IMR-90 (cell line): Measurements from ENCODE around the gene MCUB. TPM values are rescaled to one million over a fixed set of nuclear protein-coding genes. Genes with fewer than 3 reads are reported as not detected.

Experiments used
- ATAC-seq: fragments of 200-7000 bp; cut with Tn5 transposase; 2 replicates; pipeline ENCODE4 v1.9.1; 2020; ENCODE audit warnings: low read depth, mild to moderate bottlenecking, moderate library complexity
- BruUV-seq: library from RNA; stranded (reverse); fragments of 400-500 nt; replicated peaks from 2 replicates; lab custom pipeline; 2021; lab: Mats Ljungman, UMichigan
- CTCF ChIA-PET: fragments of 300-600 bp; formaldehyde crosslinking; extraction: SDS; loops from one replicate; lab custom pipeline; 2021; ENCODE audit warnings: antibody characterized with exemption; lab: Yijun Ruan, JAX
- POLR2A ChIA-PET: fragments of 300-600 bp; sonication (Branson Sonifier 250); formaldehyde crosslinking; loops from one replicate; lab custom pipeline; 2022; ENCODE audit warnings: antibody characterized with exemption; ENCODE audit not compliant: unreplicated experiment; lab: Charles Lee
- DNase-seq: peaks from one replicate; pipeline ENCODE4 v3.0.0; 2013
- H2AFZ ChIP-seq: replicated peaks from 2 replicates; pipeline ENCODE3; 2013; ENCODE audit warnings: low read length, mild to moderate bottlenecking; ENCODE audit not compliant: poor library complexity
- H2AK5ac ChIP-seq: 2 replicates; pipeline ENCODE4 v1.6.1; 2013; ENCODE audit warnings: low read depth, low read length, inconsistent platforms
- H2AK9ac ChIP-seq: replicated peaks from 2 replicates; pipeline ENCODE3; 2013; ENCODE audit warnings: mild to moderate bottlenecking, low read depth, low read length, moderate library complexity; ENCODE audit not compliant: poor library complexity
- H2BK120ac ChIP-seq: 2 replicates; pipeline ENCODE4 v1.6.1; 2013; ENCODE audit warnings: low read depth, low read length, inconsistent platforms
- H2BK15ac ChIP-seq: 3 replicates; pipeline ENCODE4 v1.6.1; 2013; ENCODE audit warnings: low read depth, low read length, inconsistent platforms
- H2BK20ac ChIP-seq: 2 replicates; pipeline ENCODE4 v1.6.1; 2013; ENCODE audit warnings: low read depth, mild to moderate bottlenecking, inconsistent platforms, low read length, moderate library complexity
- H2BK5ac ChIP-seq: 2 replicates; pipeline ENCODE4 v1.6.1; 2013; ENCODE audit warnings: mild to moderate bottlenecking, low read depth, low read length, inconsistent platforms; ENCODE audit not compliant: poor library complexity, severe bottlenecking
- H3K14ac ChIP-seq: replicated peaks from 2 replicates; pipeline ENCODE4 v1.6.1; 2013; ENCODE audit warnings: low read depth, low read length, inconsistent platforms
- H3K18ac ChIP-seq: 2 replicates; pipeline ENCODE4 v1.6.1; 2013; ENCODE audit warnings: low read depth, low read length, control low read depth
- H3K23ac ChIP-seq: 2 replicates; pipeline ENCODE4 v1.6.1; 2013; ENCODE audit warnings: low read depth, low read length, inconsistent platforms
- H3K27ac ChIP-seq: 2 replicates; pipeline ENCODE4 v1.5.1; 2013; ENCODE audit warnings: mild to moderate bottlenecking, control low read depth, low read length; ENCODE audit not compliant: insufficient read depth
- H3K27me3 ChIP-seq: 2 replicates; pipeline ENCODE4 v1.6.1; 2013; ENCODE audit warnings: low read length; ENCODE audit not compliant: control insufficient read depth, insufficient read depth
- H3K36me3 ChIP-seq: 2 replicates; pipeline ENCODE4 v1.6.1; 2013; ENCODE audit warnings: low read length, mixed read lengths; ENCODE audit not compliant: control insufficient read depth, insufficient read depth
- H3K4ac ChIP-seq: 2 replicates; pipeline ENCODE4 v1.6.1; 2013; ENCODE audit warnings: low read depth, low read length, inconsistent platforms
- H3K4me1 ChIP-seq: 2 replicates; pipeline ENCODE4 v1.6.1; 2013; ENCODE audit warnings: low read length, mixed read lengths; ENCODE audit not compliant: control insufficient read depth, insufficient read depth
- H3K4me2 ChIP-seq: 2 replicates; pipeline ENCODE4 v1.6.1; 2013; ENCODE audit warnings: low read depth, mild to moderate bottlenecking, control low read depth, low read length, moderate library complexity
- H3K4me3 ChIP-seq: 2 replicates; pipeline ENCODE4 v1.5.1; 2013; ENCODE audit warnings: low read depth, mild to moderate bottlenecking, control low read depth, low read length, moderate library complexity; ENCODE audit not compliant: insufficient read depth
- H3K56ac ChIP-seq: 2 replicates; pipeline ENCODE4 v1.6.1; 2013; ENCODE audit warnings: low read length, inconsistent platforms; ENCODE audit not compliant: insufficient read depth; ENCODE audit errors: extremely low read depth
- H3K79me1 ChIP-seq, 2 experiments: 2 replicates each; pipeline ENCODE4 v1.6.1; 2013; ENCODE audit warnings: low read length in 2 of 2, inconsistent platforms in 1 of 2, low read depth in 1 of 2
- H3K9ac ChIP-seq: 2 replicates; pipeline ENCODE4 v1.6.1; 2013; ENCODE audit warnings: low read depth, low read length, control low read depth
- H3K9me1 ChIP-seq: 2 replicates; pipeline ENCODE4 v1.6.1; 2013; ENCODE audit warnings: low read length, inconsistent platforms; ENCODE audit not compliant: insufficient read depth
- H3K9me3 ChIP-seq: 2 replicates; pipeline ENCODE4 v1.6.1; 2013; ENCODE audit warnings: low read length; ENCODE audit not compliant: control insufficient read depth, insufficient read depth
- H4K20me1 ChIP-seq: 2 replicates; pipeline ENCODE4 v1.6.1; 2013; ENCODE audit warnings: low read length, inconsistent platforms; ENCODE audit not compliant: insufficient read depth
- H4K5ac ChIP-seq: 2 replicates; pipeline ENCODE4 v1.6.1; 2013; ENCODE audit warnings: mild to moderate bottlenecking, low read depth, low read length, control low read depth
- H4K8ac ChIP-seq, 2 experiments: 2 replicates each; pipeline ENCODE4 v1.6.1; 2013; ENCODE audit warnings: low read depth in 2 of 2, low read length in 2 of 2, control low read depth in 1 of 2, inconsistent platforms in 1 of 2
- H4K91ac ChIP-seq: 2 replicates; pipeline ENCODE4 v1.6.1; 2013; ENCODE audit warnings: low read depth, low read length, inconsistent platforms; ENCODE audit not compliant: insufficient read depth
- BHLHE40 ChIP-seq: fragments of 150-350 bp; IDR thresholded peaks from 2 replicates; pipeline ENCODE4 v1.6.1; 2016; ENCODE audit warnings: mild to moderate bottlenecking, low read depth, low read length
- CEBPB ChIP-seq: IDR thresholded peaks from 2 replicates; pipeline ENCODE4 v1.6.1; 2012; ENCODE audit warnings: low read depth, low read length, improper control_type of control experiment
- CHD1 ChIP-seq: IDR thresholded peaks from 2 replicates; pipeline ENCODE4 v1.6.1; 2012; ENCODE audit warnings: low read depth, low read length, improper control_type of control experiment
- FOS ChIP-seq: fragments of 150-350 bp; IDR thresholded peaks from 2 replicates; pipeline ENCODE4 v1.6.1; 2016; ENCODE audit warnings: low read depth, low read length
- MAFK ChIP-seq: IDR thresholded peaks from 2 replicates; pipeline ENCODE4 v1.6.1; 2012; ENCODE audit warnings: low read depth, low read length, improper control_type of control experiment
- MAZ ChIP-seq: IDR thresholded peaks from 2 replicates; pipeline ENCODE4 v1.6.1; 2012; ENCODE audit warnings: low read depth, mild to moderate bottlenecking, low read length, improper control_type of control experiment, moderate library complexity, borderline replicate concordance
- MXI1 ChIP-seq: IDR thresholded peaks from 2 replicates; pipeline ENCODE4 v1.6.1; 2012; ENCODE audit warnings: low read depth, mild to moderate bottlenecking, low read length, moderate library complexity, borderline replicate concordance
- NFE2L2 ChIP-seq: fragments of 150-350 bp; IDR thresholded peaks from 2 replicates; pipeline ENCODE4 v1.6.1; 2016; ENCODE audit warnings: low read depth, mild to moderate bottlenecking, low read length
- POLR2A ChIP-seq: IDR thresholded peaks from 2 replicates; pipeline ENCODE4 v1.6.1; 2012; ENCODE audit warnings: mild to moderate bottlenecking, low read depth, low read length
- RAD21 ChIP-seq: IDR thresholded peaks from 2 replicates; pipeline ENCODE4 v1.6.1; 2012; ENCODE audit warnings: low read length, improper control_type of control experiment
- RCOR1 ChIP-seq: IDR thresholded peaks from 2 replicates; pipeline ENCODE4 v1.6.1; 2012; ENCODE audit warnings: mild to moderate bottlenecking, low read length, improper control_type of control experiment; ENCODE audit not compliant: insufficient replicate concordance
- RFX5 ChIP-seq: IDR thresholded peaks from 2 replicates; pipeline ENCODE4 v1.8.0; 2012; ENCODE audit warnings: low read depth, mild to moderate bottlenecking, low read length, moderate library complexity
- SMC3 ChIP-seq: fragments of 150-350 bp; IDR thresholded peaks from 2 replicates; pipeline ENCODE4 v1.6.1; 2016; ENCODE audit warnings: low read depth, mild to moderate bottlenecking, antibody characterized with exemption, low read length, moderate library complexity
- WGBS, 2 experiments: methylation state at CpG; one replicate each; pipeline versions ENCODE4 v1.1.5 to v1.1.7; 2013; ENCODE audit warnings: missing lambda C conversion rate in 2 of 2; ENCODE audit not compliant: insufficient read length in 1 of 2; ENCODE audit errors: extremely low coverage in 2 of 2; 5-methylcytosine and 5-hydroxymethylcytosine counted together
- dilution Hi-C: fragments of 300-500 bp; cut with HindIII; formaldehyde crosslinking; loops from one replicate; pipeline ENCODE4 v1.14.3; 2018; ENCODE audit warnings: low sequenced_read_pairs; ENCODE audit not compliant: unreplicated experiment
- in situ Hi-C: fragments of 300-500 bp; cut with MboI; formaldehyde crosslinking; loops from 3 replicates; pipeline ENCODE4 v1.14.3; 2019; ENCODE audit warnings: low sequenced_read_pairs, inconsistent platforms, mixed read lengths
- intact Hi-C: fragments of 100-400 bp; cut with micrococcal nuclease; formaldehyde crosslinking; loops from 2 replicates; pipeline ENCODE4 v1.10.0; 2022
- polyA plus RNA-seq, 3 experiments: library from polyadenylated mRNA; depleted of rRNA; stranded (reverse); fragments of >200 nt; gene quantifications; 2 replicates each; pipeline ENCODE4 v1.2.3, GENCODE V29; 2012; ENCODE audit warnings: low replicate concordance in 1 of 3
- total RNA-seq: library from RNA; depleted of rRNA; stranded (reverse); fragments of >200 nt; gene quantifications from 2 replicates; pipeline ENCODE4 v1.2.3, GENCODE V29; 2012
- TF ChIP-seq, protein P1 (sequence below): fragments of 150-350 bp; IDR thresholded peaks from 2 replicates; pipeline ENCODE4 v1.6.1; 2016; ENCODE audit warnings: low read depth, mild to moderate bottlenecking, low read length, moderate library complexity, borderline replicate concordance
- TF ChIP-seq, protein P2 (sequence below): fragments of 150-350 bp; IDR thresholded peaks from 2 replicates; pipeline ENCODE4 v1.6.1; 2017; ENCODE audit warnings: mild to moderate bottlenecking, antibody characterized with exemption, low read length, low read depth
- TF ChIP-seq, protein P3 (sequence below): conservative IDR thresholded peaks from 2 replicates; pipeline ENCODE4 v1.5.1; 2012; ENCODE audit warnings: mild to moderate bottlenecking, low read depth, low read length, improper control_type of control experiment

Gene MCUB
- total and polyA plus RNA-seq, 2 of the 4 experiments (the other 2 are of a cell fraction), result 18.5 to 20.4 TPM

DNA sequence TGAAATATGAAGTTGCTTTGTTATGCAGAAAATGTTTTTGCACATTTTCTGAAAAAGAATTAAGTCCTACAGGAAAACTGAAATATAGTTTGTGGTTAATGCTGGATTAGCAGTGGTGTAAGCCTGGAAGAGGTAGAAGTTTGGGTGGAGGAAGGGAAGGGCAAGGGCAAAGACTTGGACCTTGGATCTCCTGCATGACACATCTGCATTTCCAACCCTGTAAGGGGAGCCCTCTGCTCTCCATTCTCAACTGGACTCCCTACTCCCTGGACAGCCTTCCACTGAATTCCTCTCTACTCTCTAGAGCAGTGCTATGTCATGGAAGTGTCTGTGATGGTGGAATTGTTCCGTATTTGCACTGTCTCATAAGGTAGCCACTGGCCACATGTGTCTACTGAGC, 138.6 kb downstream of the MCUB start:
- Histone ChIP-seq H3K27me3 (no peaks in the 10 kb centered on the region), H2AFZ (no peak overlapping the region), H2BK15ac (no peak overlapping the region), H3K9me3 (no peaks in the 10 kb centered on the region), H3K18ac (no peak overlapping the region), H3K9me1 (peaks cover 18% of the 10 kb centered on the region; the same call in 1 of the 2 replicates), H4K5ac (no peak overlapping the region), H3K14ac (no peak overlapping the region), H3K4ac (no peak overlapping the region), H3K4me1 (peaks cover 7% of the 10 kb centered on the region), H3K79me1 (peaks cover 38 to 44% of the 10 kb centered on the region in 2 experiments), H3K27ac (no peak overlapping the region), H2AK5ac (no peak overlapping the region), H3K4me2 (no peak overlapping the region), H3K23ac (no peak overlapping the region), H4K8ac (no peak overlapping the region), H4K91ac (no peak overlapping the region), H2BK120ac (no peak overlapping the region), H2AK9ac (no peak overlapping the region), H2BK5ac (no peak overlapping the region), H3K56ac (no peak overlapping the region), H3K4me3 (no peak overlapping the region), H3K36me3 (peaks cover 17% of the 10 kb centered on the region; the same call in 1 of the 2 replicates), H3K9ac (no peak overlapping the region), H2BK20ac (no peak overlapping the region), H4K20me1 (peaks cover 3% of the 10 kb centered on the region)
- in situ Hi-C loops (no loop called here), intact Hi-C loops (no loop called here), dilution Hi-C loops (no loop called here)
- ChIA-PET CTCF (no interaction called here), POLR2A (no interaction called here)
- no peak for TF ChIP-seq MXI1
- TF ChIP-seq RCOR1, result no peak
- TF ChIP-seq SMC3, result no peak
- TF ChIP-seq, protein P1, sequence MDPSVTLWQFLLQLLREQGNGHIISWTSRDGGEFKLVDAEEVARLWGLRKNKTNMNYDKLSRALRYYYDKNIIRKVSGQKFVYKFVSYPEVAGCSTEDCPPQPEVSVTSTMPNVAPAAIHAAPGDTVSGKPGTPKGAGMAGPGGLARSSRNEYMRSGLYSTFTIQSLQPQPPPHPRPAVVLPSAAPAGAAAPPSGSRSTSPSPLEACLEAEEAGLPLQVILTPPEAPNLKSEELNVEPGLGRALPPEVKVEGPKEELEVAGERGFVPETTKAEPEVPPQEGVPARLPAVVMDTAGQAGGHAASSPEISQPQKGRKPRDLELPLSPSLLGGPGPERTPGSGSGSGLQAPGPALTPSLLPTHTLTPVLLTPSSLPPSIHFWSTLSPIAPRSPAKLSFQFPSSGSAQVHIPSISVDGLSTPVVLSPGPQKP, result no peak
- no peak for TF ChIP-seq CEBPB
- TF ChIP-seq MAFK, result no peak
- TF ChIP-seq, protein P2, sequence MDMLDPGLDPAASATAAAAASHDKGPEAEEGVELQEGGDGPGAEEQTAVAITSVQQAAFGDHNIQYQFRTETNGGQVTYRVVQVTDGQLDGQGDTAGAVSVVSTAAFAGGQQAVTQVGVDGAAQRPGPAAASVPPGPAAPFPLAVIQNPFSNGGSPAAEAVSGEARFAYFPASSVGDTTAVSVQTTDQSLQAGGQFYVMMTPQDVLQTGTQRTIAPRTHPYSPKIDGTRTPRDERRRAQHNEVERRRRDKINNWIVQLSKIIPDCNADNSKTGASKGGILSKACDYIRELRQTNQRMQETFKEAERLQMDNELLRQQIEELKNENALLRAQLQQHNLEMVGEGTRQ, result no peak
- no peak for TF ChIP-seq NFE2L2
- TF ChIP-seq BHLHE40, result no peak
- TF ChIP-seq, protein P3, sequence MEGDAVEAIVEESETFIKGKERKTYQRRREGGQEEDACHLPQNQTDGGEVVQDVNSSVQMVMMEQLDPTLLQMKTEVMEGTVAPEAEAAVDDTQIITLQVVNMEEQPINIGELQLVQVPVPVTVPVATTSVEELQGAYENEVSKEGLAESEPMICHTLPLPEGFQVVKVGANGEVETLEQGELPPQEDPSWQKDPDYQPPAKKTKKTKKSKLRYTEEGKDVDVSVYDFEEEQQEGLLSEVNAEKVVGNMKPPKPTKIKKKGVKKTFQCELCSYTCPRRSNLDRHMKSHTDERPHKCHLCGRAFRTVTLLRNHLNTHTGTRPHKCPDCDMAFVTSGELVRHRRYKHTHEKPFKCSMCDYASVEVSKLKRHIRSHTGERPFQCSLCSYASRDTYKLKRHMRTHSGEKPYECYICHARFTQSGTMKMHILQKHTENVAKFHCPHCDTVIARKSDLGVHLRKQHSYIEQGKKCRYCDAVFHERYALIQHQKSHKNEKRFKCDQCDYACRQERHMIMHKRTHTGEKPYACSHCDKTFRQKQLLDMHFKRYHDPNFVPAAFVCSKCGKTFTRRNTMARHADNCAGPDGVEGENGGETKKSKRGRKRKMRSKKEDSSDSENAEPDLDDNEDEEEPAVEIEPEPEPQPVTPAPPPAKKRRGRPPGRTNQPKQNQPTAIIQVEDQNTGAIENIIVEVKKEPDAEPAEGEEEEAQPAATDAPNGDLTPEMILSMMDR, result no peak
- no peak for TF ChIP-seq CHD1
- no peak for TF ChIP-seq RFX5
- TF ChIP-seq RAD21, result no peak
- no peak for TF ChIP-seq POLR2A
- no peak for TF ChIP-seq FOS
- no peak for TF ChIP-seq MAZ
- BruUV-seq, result no TSS peak
- DNase-seq (no peak), ATAC-seq (no peak)
- WGBS, 2 experiments, result no CpG with 5 or more reads among the region's 1 CpG
